AG04449 (cell line): ENCODE data around the gene RPL36.

Experiments
- CTCF ChIA-PET: fragments of 350-600 bp; formaldehyde crosslinking; extraction: SDS; loops from one replicate; lab custom pipeline; 2021; ENCODE audit warnings: antibody characterized with exemption; lab: Yijun Ruan, JAX
- POLR2A ChIA-PET: fragments of 400-600, 350-600 bp; formaldehyde crosslinking; extraction: SDS; loops from one replicate; lab custom pipeline; 2020; ENCODE audit warnings: antibody characterized with exemption, inconsistent platforms; lab: Yijun Ruan, JAX
- DNase-seq: peaks from one replicate; pipeline ENCODE4 v3.0.0-alpha.2; 2010; ENCODE audit warnings: low read depth, low spot score
- H3K4me3 ChIP-seq: 2 replicates; pipeline ENCODE4 v1.5.1; 2011; ENCODE audit warnings: low read depth, mild to moderate bottlenecking, control low read depth, low read length
- TF ChIP-seq, protein P1 (sequence below): IDR thresholded peaks from one replicate; pipeline ENCODE4 v1.5.1; 2011; ENCODE audit warnings: mild to moderate bottlenecking, moderate library complexity, low read length, control low read depth, inconsistent platforms; ENCODE audit not compliant: insufficient read depth; ENCODE audit errors: missing control alignments

Gene RPL36

GRCh38 chr19:5669212-5669611 is 20.9 kb upstream of the RPL36 start:
- POLR2A ChIA-PET, result no interaction called here
- no peak for DNase-seq
- TF ChIP-seq, protein P1, sequence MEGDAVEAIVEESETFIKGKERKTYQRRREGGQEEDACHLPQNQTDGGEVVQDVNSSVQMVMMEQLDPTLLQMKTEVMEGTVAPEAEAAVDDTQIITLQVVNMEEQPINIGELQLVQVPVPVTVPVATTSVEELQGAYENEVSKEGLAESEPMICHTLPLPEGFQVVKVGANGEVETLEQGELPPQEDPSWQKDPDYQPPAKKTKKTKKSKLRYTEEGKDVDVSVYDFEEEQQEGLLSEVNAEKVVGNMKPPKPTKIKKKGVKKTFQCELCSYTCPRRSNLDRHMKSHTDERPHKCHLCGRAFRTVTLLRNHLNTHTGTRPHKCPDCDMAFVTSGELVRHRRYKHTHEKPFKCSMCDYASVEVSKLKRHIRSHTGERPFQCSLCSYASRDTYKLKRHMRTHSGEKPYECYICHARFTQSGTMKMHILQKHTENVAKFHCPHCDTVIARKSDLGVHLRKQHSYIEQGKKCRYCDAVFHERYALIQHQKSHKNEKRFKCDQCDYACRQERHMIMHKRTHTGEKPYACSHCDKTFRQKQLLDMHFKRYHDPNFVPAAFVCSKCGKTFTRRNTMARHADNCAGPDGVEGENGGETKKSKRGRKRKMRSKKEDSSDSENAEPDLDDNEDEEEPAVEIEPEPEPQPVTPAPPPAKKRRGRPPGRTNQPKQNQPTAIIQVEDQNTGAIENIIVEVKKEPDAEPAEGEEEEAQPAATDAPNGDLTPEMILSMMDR, result no peak
- H3K4me3 ChIP-seq, result no peak overlapping the region
- CTCF ChIA-PET, result interaction anchor here (1.0 kb wide), 2 partner anchors 18 to 328 kb away, joined by 3 to 4 read pairs; partner anchors contain the start of gene PTPRS

DNA sequence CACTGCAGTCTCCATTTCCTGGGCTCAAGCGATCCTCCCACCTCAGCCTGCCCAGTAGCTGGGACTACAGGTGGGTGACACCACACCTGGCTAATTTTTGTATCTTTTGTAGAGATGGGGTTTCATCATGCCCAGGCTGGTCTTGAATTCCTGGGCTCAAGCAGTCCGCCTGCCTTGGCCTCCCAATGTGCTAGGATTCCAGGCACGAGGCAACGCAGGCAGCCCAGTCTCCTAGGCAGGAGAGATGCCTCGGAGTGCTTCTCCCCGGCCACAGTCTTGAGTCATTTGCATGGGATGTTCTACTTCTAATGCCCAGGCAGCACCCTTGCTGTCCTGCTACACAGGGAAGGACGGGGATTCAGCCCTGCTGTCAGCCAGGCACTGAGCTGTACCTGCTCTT is 18.5 kb upstream of the RPL36 start:
- DNase-seq, result no peak
- POLR2A ChIA-PET, result no interaction called here
- H3K4me3 ChIP-seq, result no peak overlapping the region
- CTCF ChIA-PET, result interaction anchor here (2.2 kb wide), 1 partner anchor 16 kb away, joined by 7 read pairs; no protein-coding TSS in a partner anchor
- TF ChIP-seq, protein P1, result no peak

- ChIA-PET CTCF (interaction anchor here (2.2 kb wide), 1 partner anchor 14 kb away, joined by 7 read pairs; no protein-coding TSS in a partner anchor), POLR2A (no interaction called here)
- H3K4me3 ChIP-seq, result no peak overlapping the region
- TF ChIP-seq, protein P1, result no peak
- DNase-seq, result no peak
Observed at GRCh38 chr19:5672708-5673459, 17.2 kb upstream of the RPL36 start.

DNA sequence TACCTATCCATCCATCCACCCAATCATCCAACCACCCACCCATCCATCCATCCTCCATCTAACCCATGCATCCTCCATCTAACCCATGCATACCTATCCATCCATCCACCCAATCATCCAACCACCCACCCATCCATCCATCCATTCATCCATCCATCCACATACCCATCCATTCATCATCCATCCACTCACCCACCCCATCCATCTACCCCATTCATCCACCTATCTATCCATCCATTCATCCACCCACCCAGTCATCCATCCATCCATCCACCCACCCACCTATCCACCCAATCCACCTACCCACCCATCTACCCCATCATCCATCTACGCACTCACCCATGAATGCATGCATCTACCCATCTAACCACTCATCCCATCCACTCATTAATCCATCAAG is 16.3 kb upstream of the RPL36 start:
- no peak for DNase-seq
- CTCF ChIA-PET, result no interaction called here
- TF ChIP-seq, protein P1, result no peak
- H3K4me3 ChIP-seq, result no peak overlapping the region
- POLR2A ChIA-PET, result no interaction called here

DNA sequence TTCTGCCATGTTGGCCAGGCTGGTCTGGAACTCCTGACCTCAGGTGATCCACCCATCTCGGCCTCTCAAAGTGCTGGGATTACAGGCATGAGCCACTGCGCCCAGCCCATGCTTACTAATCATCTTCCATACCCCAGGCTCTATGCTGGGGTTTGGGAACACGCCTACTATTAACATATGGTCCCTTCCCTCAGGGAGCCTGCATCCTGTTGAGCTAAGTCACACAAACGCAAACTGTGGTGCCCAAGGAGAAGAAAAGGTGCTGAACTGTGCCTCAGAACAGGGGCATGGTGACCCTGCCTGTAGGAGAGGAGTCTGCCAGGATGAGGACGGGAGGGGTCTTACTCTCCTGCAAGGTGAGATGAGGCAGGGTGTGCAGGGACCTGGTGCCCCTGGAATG is 15.4 kb upstream of the RPL36 start:
- POLR2A ChIA-PET, result interaction anchor here (1.2 kb wide), 1 partner anchor 15 kb away, joined by 4 read pairs; no protein-coding TSS in a partner anchor
- no peak for DNase-seq
- CTCF ChIA-PET, result interaction anchor here (1.0 to 2.4 kb wide), 2 partner anchors 13 to 15 kb away, joined by 3 to 7 read pairs; partner anchors contain the start of gene RPL36
- TF ChIP-seq, protein P1, result no peak
- no peak overlapping the region for H3K4me3 ChIP-seq

- CTCF ChIA-PET, result interaction anchor here (1.7 to 2.4 kb wide), 2 partner anchors 11 to 13 kb away, joined by 7 read pairs; partner anchors contain the start of gene RPL36
- POLR2A ChIA-PET, result interaction anchor here (0.6 kb wide), 1 partner anchor 18 kb away, joined by 3 read pairs; no protein-coding TSS in a partner anchor
Observed at GRCh38 chr19:5676105-5676771, 13.9 kb upstream of the RPL36 start.

More at GRCh38 chr19:5676105-5676771, 13.9 kb upstream of the RPL36 start:
- TF ChIP-seq, protein P1, result no peak
- no peak for DNase-seq
- H3K4me3 ChIP-seq, result no peak overlapping the region
